DMS 273 (cell line): ENCODE results near the gene CRYBG1.

Source experiments
- DNase-seq: peaks from one replicate; lab custom pipeline; 2025; ENCODE audit not compliant: unreplicated experiment; lab: John Stamatoyannopoulos, UW

Gene CRYBG1

DNA sequence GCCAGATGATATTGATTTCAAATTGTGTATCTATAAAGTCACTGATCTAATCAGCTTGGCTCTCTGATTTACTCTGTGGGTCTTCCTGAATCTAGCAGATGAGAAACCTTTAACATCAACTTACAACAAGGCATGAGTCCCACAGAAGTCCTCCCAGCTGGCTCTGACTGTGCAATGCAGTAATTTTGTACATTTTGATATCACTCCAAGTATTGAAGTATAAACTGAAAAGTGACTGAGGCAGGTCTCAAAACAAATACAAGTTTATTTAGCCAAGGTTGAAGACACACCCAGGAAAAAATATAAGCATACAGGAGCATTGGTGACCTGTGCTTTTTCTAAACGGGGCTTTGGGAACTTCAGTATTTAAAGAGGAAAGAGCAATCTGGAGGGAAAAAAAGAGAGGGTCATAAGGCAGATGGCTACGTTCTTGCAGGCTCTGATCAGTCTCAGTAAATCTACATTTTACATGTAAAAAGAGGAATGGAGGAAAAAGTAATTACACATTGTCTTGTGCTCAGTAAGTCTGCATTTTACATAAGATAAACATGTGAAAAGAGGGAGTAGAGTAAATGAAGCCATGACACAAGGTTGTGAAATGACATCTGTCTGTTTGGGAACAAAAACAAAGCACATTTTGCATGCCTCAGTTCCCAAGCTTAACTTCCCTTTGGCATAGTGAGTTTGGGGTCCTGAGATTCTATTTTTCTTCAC is 59.5 kb downstream of the CRYBG1 start:
- no peak for DNase-seq

- DNase-seq, result no peak
These were observed 61.0 kb downstream of the CRYBG1 start for GRCh38 chr6:106421496-106421895.

DNA sequence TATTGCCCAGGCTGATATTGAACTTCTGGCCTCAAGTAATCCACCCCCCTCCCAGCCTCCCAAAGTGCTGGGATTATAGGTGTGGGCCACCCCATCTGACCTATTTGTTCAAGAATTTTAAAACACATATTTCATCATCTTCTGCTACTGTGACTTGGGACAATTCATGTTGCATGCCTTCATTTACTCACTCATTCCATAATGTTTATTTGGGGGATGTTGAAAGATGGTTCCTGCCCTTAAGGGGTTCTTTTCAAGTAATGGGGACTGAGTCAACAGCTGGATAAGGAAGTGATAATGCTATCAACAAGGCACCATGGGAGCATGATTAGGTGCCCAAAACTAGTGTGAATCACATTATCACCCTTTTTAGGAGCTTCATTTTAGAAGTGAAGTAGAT is 62.0 kb downstream of the CRYBG1 start:
- no peak for DNase-seq

- DNase-seq, result no peak
These were observed 64.9 kb downstream of the CRYBG1 start for GRCh38 chr6:106425382-106425781.

GRCh38 chr6:106426250-106426970 is 65.9 kb downstream of the CRYBG1 start:
- DNase-seq, result no peak

DNA sequence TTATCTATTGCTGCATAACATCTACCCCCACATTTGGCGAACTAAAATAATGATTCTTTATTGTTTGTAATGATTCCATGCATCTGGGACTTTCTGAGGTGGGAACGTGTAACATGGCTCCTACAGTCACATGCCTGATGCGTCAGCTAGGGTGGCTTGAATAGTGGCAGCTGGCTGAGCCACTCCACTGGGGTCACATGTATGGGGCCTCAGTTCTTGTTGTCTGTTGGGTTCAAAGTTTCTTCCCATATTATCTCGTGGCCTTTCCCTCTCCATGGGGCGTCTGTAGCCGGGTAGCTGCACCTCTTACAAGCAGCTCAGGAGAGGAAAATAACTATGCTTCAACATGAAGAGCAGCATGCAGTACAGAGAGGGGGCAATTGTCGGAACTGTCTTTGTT is 69.9 kb downstream of the CRYBG1 start:
- no peak for DNase-seq

DNA sequence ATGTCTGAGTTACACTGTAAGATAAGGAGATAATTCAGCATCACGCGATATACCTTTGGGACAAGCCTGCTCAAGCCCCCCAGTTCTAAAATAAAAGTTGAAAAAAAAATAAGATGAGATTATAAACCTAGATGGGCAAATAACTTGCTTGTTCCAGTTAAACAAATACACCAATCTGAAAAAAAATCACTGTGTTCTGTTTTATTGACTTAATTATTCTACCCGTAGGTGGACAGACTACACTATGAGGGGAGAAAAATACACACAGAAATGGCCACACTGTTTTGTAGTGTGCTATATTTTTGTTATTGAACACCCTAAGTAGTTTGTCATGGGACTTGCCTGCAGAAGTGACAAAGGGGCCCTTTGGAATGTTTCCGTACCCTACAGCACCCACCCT is 70.9 kb downstream of the CRYBG1 start:
- no peak for DNase-seq

GRCh38 chr6:106431972-106432371 is 71.5 kb downstream of the CRYBG1 start:
- no peak for DNase-seq

DNA sequence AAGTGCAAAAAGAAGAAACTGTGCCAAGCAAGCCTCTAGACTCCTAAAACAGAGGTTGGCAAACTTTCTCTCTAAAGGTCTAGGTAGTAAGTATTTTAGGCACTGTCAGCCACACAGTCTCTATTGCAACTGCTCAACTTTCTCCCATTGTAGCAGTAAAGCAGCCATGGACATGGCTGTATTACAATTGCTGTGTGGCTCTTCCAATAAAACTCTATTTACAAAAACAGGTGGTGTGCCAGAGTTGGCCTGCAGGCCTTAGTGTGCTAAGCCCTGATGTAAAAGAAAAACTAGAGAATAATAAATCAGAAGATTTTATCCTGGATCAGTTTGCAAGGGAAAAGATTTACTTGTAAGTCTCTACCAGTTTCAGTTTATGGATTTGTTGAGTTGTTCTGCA is 74.0 kb downstream of the CRYBG1 start:
- DNase-seq, result no peak

- DNase-seq, result no peak
These were observed 78.9 kb downstream of the CRYBG1 start for GRCh38 chr6:106439459-106439858.

GRCh38 chr6:106440546-106440945 is 80.0 kb downstream of the CRYBG1 start:
- DNase-seq, result no peak

- DNase-seq, result peak; percentile 37
These were observed 81.9 kb downstream of the CRYBG1 start for GRCh38 chr6:106442395-106442794.

DNA sequence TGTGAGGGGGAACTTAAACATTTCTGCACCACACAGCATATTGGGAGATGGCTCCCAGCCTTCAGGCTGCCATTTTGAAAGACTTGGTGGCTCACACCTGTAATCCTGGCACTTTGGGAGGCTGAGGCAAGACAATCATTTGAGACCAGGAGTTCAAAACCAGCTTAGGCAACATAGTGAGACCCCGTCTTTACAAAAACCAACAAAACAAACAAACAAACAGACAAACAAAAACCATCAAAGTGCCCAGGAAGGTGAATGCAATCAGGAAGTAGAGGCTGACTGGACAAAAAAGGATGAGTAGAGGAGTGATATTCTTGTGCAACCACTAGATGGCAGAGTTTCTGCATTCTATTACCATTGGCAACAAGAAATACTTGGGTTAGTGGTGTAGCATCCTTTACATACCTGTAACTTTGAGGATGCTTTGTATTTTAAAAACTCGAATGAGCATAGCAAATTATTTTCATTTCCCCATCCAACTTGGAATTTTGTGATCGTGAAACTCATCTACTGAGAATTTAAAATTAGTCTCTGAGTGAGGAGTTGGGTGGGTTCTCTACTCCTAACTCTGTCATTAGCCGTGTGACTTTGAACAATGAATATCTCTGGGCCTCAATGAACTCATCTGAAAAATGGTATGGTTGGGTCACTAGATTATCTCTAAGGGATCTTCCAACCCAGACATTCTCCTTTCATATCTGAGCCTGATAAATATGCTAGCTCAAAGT is 84.4 kb downstream of the CRYBG1 start:
- DNase-seq, result peak; percentile 82

- no peak for DNase-seq
These were observed 85.0 kb downstream of the CRYBG1 start for GRCh38 chr6:106445508-106445878.

GRCh38 chr6:106446287-106446885 is 85.9 kb downstream of the CRYBG1 start:
- peak; percentile 37 for DNase-seq

GRCh38 chr6:106446983-106447382 is 86.5 kb downstream of the CRYBG1 start:
- no peak for DNase-seq

DNA sequence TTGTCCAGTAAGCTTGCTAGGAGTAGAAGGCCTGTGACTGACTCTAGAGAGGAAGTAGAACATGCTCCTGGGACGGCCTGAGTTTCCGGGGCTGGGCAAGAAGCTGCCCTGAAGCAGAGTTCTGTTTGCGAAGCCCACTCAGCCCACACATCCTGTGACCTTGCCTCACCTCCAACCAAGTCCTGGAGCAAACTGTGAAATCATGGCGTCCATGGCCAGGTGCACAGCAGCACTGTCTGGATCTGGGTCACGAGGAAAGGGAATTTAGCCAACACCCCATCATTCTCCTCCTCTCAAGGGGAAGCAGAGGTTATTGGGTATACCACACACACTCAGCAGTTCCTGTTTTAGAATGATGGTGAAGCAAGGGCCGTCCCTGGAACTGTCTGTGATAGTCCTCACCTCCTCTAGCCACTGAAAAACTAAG is 87.5 kb downstream of the CRYBG1 start:
- no peak for DNase-seq

DNA sequence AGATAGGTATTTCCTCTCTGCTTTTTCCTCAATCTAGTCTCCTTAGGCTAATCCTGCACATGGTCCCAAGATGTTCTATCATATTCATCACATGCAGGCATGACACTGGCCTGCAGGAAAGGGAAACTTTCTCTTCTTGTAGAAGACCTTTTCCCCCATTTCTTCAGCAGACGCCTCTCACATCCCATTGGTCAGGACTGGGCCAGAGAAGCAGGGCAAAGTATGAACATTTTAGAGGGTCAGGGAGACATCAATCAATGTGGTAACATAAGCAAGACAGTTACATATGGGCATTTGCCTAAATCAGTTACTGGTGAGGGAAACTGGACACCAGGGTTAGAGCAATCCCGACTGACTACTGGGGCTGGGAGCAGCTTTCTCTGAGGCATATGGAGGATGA is 90.1 kb downstream of the CRYBG1 start:
- DNase-seq, result no peak

DNA sequence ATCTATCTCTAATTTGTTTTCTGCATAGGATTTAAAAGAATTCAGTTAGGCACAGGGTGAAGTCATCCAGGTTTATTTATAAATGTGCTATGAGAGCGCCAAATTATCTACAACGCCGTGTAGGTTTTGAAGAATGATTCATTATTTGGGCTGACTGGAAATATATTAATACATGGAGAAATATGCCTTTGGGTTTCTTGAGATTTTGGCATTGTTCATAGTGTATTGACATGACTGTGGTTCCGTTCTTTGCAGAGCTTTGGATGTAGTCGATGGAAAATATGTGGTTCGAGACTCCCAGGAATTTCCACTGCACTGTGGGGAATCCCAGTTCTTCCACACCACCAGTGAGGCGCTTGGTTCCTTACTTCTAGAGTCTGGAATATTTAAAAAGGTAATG is 90.9 kb downstream of the CRYBG1 start:
- no peak for DNase-seq

GRCh38 chr6:106452628-106453027 is 92.1 kb downstream of the CRYBG1 start:
- DNase-seq, result no peak

- DNase-seq, result no peak
These were observed 93.3 kb downstream of the CRYBG1 start for GRCh38 chr6:106453756-106454367.
